Progenitor cell of endocrine pancreas (in vitro differentiated cells): ENCODE data around the gene LRRN4CL. TPM values are rescaled to one million over a fixed set of nuclear protein-coding genes. Genes with fewer than 3 reads are reported as not detected.
A peak's percentile ranks its signal among the peaks of the same experiment; 100 is the strongest.

Experiments
- DNase-seq: peaks from one replicate; pipeline ENCODE4 v3.0.0; 2021; ENCODE audit warnings: low spot score; ENCODE audit not compliant: unreplicated experiment
- H3K27ac Mint-ChIP-seq: 2 replicates; pipeline ENCODE4 v1.8.0; 2021; ENCODE audit warnings: mild to moderate bottlenecking, moderate library complexity, mixed read lengths
- H3K27me3 Mint-ChIP-seq: 2 replicates; pipeline ENCODE4 v1.8.0; 2021; ENCODE audit warnings: mixed read lengths
- H3K36me3 Mint-ChIP-seq: 2 replicates; pipeline ENCODE4 v1.8.0; 2022; ENCODE audit warnings: mixed read lengths; ENCODE audit not compliant: insufficient read depth
- H3K4me1 Mint-ChIP-seq: 2 replicates; pipeline ENCODE4 v1.8.0; 2021; ENCODE audit warnings: low read depth, mixed read lengths
- H3K4me3 Mint-ChIP-seq: 2 replicates; pipeline ENCODE4 v1.8.0; 2021; ENCODE audit warnings: low read depth, mild to moderate bottlenecking, moderate library complexity, mixed read lengths
- H3K9me3 Mint-ChIP-seq: 2 replicates; pipeline ENCODE4 v1.8.0; 2021; ENCODE audit warnings: low read depth, mixed read lengths
- total RNA-seq: library from RNA; stranded (reverse); gene quantifications from 2 replicates; pipeline ENCODE4 v1.2.1, GENCODE V29; 2021
- TF ChIP-seq, protein P1 (sequence below): fragments of 200-600 bp; sonication (generic); IDR thresholded peaks from one replicate; pipeline ENCODE4 v1.5.0; 2021; ENCODE audit warnings: antibody characterized with exemption, mild to moderate bottlenecking; ENCODE audit not compliant: unreplicated experiment

The LRRN4CL gene
- total RNA-seq, 1 donor from 2014 or later = 0.65 TPM

DNA sequence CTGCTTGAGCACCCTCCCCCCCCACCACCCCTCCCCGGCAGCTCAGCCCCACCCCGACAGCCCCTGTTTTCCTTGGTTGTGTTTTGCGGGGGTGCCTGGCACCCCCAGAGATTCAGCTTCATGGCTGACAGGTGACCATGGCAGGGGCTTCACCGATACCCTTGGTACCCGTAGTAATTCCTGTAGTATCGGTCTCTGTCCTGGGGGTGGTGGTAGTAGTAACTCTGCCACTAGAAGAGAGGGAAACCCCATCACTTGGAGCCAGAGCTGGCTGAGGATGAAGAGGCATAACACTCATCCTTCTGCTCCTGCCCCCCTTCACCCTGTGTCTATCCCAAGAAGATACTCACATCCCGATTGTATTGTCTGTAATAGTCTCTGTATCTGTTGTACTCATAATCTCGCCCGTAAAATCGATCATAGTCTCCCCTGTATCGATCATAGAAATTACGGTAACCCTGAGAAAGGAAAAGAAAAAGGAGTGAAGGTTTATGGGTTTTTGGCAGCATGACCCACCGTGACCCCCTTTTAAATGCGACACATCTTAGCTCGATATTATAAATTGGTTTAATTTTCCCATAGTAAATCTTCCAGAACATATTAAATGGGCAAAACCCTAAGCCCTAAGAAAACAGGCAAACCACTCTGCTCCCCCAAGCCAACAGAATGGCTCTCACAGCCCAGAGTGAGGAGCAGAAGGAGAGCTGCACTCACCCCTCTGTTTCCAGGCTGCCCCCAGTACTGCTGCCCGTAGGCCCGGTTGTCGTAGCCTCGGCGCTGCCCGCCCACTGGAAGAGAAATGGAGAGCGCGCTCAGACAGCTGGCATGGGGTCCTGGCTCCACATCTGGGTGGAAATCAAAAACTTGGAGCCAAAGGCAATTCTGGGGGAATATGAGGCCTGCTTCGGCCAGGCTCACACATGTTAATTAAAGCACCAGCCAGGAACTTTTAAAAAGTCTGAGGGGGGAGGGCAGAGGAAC is 26.1 kb upstream of the LRRN4CL start:
- no peak overlapping the region for H3K4me3 Mint-ChIP-seq
- TF ChIP-seq, protein P1, sequence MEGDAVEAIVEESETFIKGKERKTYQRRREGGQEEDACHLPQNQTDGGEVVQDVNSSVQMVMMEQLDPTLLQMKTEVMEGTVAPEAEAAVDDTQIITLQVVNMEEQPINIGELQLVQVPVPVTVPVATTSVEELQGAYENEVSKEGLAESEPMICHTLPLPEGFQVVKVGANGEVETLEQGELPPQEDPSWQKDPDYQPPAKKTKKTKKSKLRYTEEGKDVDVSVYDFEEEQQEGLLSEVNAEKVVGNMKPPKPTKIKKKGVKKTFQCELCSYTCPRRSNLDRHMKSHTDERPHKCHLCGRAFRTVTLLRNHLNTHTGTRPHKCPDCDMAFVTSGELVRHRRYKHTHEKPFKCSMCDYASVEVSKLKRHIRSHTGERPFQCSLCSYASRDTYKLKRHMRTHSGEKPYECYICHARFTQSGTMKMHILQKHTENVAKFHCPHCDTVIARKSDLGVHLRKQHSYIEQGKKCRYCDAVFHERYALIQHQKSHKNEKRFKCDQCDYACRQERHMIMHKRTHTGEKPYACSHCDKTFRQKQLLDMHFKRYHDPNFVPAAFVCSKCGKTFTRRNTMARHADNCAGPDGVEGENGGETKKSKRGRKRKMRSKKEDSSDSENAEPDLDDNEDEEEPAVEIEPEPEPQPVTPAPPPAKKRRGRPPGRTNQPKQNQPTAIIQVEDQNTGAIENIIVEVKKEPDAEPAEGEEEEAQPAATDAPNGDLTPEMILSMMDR = no peak
- H3K9me3 Mint-ChIP-seq = no peaks in the 10 kb centered on the region
- H3K36me3 Mint-ChIP-seq = peaks cover 39% of the 10 kb centered on the region
- no peak overlapping the region for H3K27ac Mint-ChIP-seq
- H3K27me3 Mint-ChIP-seq = no peaks in the 10 kb centered on the region
- peaks cover 15% of the 10 kb centered on the region for H3K4me1 Mint-ChIP-seq
- no peak for DNase-seq

DNA sequence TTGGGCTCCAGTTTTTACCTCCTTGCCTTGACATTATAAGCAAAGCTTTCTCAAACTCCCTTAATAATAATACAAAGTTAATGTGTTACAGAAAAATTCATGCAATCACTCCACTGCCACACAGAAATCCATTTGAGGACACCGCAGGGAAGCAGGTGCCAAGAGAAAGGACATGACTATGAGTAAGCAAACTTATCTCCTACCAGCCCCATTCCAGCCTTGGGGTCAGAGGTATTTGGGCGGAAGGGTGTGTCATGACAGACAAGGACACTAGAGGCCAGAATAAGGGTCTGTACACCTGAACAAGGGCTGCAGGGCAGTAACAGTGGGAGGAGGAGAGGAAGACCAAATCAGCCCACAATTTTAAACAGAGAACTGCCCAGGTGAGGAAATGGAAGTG is 24.0 kb upstream of the LRRN4CL start:
- Mint-ChIP-seq H3K4me3 (no peak overlapping the region), H3K9me3 (no peaks in the 10 kb centered on the region), H3K4me1 (peaks cover 25% of the 10 kb centered on the region), H3K27me3 (no peaks in the 10 kb centered on the region), H3K36me3 (peaks cover 32% of the 10 kb centered on the region), H3K27ac (peak overlapping the region; percentile 86)
- DNase-seq = no peak
- TF ChIP-seq, protein P1 = no peak

DNA sequence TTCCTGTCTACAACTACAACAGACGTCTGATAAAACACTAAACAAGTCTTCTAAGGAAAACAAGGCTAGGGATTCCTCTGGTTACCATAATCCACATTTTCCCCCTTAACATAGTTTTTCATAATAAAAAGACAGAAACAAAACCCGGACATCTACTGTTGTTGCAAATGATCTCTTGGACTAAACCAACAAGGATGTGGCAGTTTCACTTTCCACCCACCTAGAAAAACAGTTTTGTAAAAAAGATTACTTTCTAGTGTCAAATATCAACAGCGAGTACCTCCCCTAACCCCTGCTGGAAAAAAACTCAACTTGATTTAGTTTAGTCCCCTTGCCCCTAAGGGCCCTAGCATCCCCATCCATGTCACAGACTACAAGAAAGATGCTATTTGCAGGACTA is 23.5 kb upstream of the LRRN4CL start:
- H3K27ac Mint-ChIP-seq = peak overlapping the region; percentile 86
- H3K36me3 Mint-ChIP-seq = peaks cover 28% of the 10 kb centered on the region

DNA sequence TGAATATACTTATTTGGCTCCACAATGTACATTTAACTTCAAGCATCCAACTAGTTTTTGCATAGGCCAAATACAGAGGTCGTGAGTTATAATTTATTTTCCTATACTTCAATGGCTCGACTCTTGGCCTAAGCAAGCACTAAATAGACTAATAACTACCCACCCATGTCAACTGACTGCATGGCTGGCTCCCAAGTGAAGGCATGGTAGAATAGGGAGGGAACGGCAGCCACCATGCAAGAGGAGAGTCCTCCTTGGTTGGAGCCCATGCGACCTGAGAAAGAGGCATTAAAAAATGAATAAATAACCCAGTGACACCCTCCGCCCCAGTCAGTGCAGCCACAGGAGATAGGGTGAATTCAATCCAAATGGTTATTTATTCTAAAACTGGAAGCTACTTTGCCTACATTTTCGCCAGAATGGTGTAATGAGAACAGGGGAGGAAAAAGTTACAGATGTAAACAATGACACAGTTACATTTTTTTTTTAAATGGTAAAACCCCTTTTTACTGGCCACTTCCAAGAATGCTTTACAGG is 23.0 kb upstream of the LRRN4CL start:
- TF ChIP-seq, protein P1 = no peak
- H3K4me3 Mint-ChIP-seq = no peak overlapping the region
- peaks cover 27% of the 10 kb centered on the region for H3K4me1 Mint-ChIP-seq
- no peaks in the 10 kb centered on the region for H3K27me3 Mint-ChIP-seq
- H3K36me3 Mint-ChIP-seq = peaks cover 26% of the 10 kb centered on the region
- H3K27ac Mint-ChIP-seq = peak overlapping the region; percentile 86
- H3K9me3 Mint-ChIP-seq = no peaks in the 10 kb centered on the region
- DNase-seq = no peak

More for the DNA sequence above, 23.5 kb upstream of the LRRN4CL start:
- H3K27me3 Mint-ChIP-seq = no peaks in the 10 kb centered on the region
- peaks cover 26% of the 10 kb centered on the region for H3K4me1 Mint-ChIP-seq
- no peaks in the 10 kb centered on the region for H3K9me3 Mint-ChIP-seq
- H3K4me3 Mint-ChIP-seq = no peak overlapping the region
- TF ChIP-seq, protein P1 = no peak
- DNase-seq = no peak

DNA sequence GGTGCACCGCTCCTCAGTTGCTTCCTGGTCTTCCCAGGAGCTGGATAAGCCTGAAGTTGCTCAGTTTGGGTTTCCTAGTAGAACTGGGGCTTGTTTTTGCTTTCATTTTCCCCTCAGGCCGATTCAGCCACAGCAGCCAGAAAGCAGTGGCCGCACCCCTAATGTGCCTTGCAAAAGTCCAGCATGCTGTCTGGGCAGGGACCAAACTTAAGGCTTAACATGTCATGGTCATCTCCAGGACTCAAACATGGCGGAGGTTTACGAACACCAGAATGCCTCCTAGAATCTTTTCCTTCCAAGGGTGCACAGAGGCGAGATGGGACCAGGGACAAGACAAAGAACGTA is 20.6 kb upstream of the LRRN4CL start:
- H3K27me3 Mint-ChIP-seq = no peaks in the 10 kb centered on the region
- H3K9me3 Mint-ChIP-seq = no peaks in the 10 kb centered on the region
- peak overlapping the region; percentile 95 for H3K4me3 Mint-ChIP-seq
- peak overlapping the region; percentile 99 for H3K27ac Mint-ChIP-seq
- H3K4me1 Mint-ChIP-seq = peaks cover 43% of the 10 kb centered on the region
- DNase-seq = no peak
- H3K36me3 Mint-ChIP-seq = peaks cover 16% of the 10 kb centered on the region
- TF ChIP-seq, protein P1 = no peak
